Keratinocyte (primary cell): ENCODE data around the gene LMOD1.

Experiments used
- CTCF ChIP-seq, 3 experiments: IDR thresholded peaks in 1 of 3; conservative IDR thresholded peaks in 1 of 3; optimal IDR thresholded peaks in 1 of 3; 2 replicates in 2 of 3; 3 replicates in 1 of 3; pipeline versions ENCODE3 to v1.5.1; 2011; ENCODE audit warnings: low read length in 3 of 3, mild to moderate bottlenecking in 3 of 3, moderate library complexity in 2 of 3, control low read depth in 1 of 3, inconsistent platforms in 1 of 3; ENCODE audit not compliant: insufficient read depth in 2 of 3; ENCODE audit errors: extremely low read depth in 1 of 3
- EZH2 ChIP-seq: IDR thresholded peaks from one replicate; pipeline ENCODE4 v1.6.1; 2012; ENCODE audit warnings: inconsistent platforms, mild to moderate bottlenecking, low read length, moderate library complexity

- TF ChIP-seq CTCF (optimal IDR thresholded peaks at IDR 0.05 in 1 of 3, IDR thresholded peaks at IDR 0.05 in 1 of 3, conservative IDR thresholded peaks at IDR 0.05 in 1 of 3; ENCODE audit: extremely low read depth in 1 of 3, insufficient read depth in 2 of 3, low read length in 3 of 3) (no peak), EZH2 (no peak)
Measured at GRCh38 chr1:201916649-201917249, 29.6 kb downstream of the LMOD1 start.
